HG03039 (cell line): Measurements from ENCODE around the gene SBNO1.

Source experiments
- ATAC-seq: cut with Tn5 transposase; IDR thresholded peaks from one replicate; pipeline ENCODE4 v1.9.1; 2021; ENCODE audit warnings: mild to moderate bottlenecking, moderate library complexity; ENCODE audit not compliant: unreplicated experiment

Gene SBNO1

DNA sequence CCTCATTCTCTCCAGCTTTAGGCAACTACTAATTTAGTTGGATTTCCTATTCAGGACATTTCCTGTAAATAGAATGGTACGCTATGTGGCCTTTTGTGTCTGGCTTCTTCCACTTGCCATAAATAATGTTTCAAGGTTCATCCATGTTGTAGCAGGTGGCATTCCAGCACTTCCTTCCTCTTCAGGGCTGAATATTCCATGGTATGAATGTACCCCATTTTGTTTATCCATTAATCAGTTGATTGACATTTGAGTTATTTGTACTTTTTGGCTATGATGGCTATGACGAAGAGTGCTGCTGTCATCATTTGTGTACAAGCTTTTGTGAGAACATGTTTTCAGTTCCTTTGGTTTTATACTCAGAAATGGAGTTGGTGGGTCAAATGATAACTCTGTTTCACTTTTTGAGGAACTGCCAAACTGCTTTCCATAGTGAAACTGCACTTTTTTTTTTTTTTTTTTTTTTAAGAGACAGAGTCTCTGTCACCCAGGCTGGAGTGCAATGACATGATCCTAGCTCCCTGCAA, 86.5 kb downstream of the SBNO1 start:
- no peak for ATAC-seq

DNA sequence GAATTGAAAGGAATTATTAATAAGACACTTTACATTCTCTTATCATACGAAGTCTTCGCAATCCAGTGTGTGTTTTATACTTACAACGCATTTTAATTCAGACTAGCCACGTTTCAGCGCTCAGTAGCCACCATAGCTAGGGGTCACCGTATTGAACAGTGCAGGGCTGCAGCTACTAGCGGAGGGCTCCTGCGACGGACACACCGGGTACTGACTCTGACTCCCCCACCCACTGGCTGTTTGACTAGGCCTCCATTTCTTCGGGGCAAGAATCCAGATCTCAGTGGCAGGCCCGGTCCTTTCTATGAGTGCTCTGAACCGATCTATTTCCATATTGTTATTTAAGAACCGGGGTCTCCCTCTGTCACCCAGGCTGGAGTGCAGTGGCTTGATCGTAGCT, 91.5 kb downstream of the SBNO1 start:
- no peak for ATAC-seq

DNA sequence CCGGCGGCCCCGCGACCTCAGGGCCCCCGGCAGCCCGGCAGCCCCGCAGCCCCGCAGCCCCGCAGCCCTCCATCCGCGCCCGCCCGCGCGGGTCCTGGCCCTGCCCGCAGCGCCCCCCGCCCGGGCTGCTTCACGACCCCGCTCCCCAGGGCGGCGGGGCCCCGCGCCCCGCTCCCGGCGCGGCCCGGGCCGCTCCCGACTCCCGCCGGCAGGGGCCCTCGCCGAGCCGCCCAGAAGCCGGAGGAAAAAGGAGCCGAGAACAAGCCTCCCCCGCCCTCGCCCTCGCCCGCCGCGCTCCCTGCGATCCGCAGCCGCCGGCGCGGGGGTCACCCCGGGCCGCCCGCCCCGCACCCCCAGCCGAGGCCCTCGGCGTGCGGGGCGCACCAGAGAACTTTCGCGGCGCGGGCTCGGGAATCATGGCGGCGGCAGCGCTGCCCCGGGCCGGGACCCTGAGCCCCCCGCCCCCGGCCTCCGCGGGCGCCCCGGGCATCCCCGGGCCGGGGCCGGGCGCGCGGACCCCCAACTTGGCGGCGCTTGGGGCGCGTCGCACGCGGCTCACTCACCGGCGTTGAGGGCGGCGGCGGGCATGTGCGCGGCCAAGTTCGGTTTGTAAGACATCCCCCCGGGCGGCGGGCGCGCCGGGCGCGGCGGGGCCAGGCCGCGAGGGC, 93.5 kb downstream of the SBNO1 start:
- peak; percentile 45 for ATAC-seq

DNA sequence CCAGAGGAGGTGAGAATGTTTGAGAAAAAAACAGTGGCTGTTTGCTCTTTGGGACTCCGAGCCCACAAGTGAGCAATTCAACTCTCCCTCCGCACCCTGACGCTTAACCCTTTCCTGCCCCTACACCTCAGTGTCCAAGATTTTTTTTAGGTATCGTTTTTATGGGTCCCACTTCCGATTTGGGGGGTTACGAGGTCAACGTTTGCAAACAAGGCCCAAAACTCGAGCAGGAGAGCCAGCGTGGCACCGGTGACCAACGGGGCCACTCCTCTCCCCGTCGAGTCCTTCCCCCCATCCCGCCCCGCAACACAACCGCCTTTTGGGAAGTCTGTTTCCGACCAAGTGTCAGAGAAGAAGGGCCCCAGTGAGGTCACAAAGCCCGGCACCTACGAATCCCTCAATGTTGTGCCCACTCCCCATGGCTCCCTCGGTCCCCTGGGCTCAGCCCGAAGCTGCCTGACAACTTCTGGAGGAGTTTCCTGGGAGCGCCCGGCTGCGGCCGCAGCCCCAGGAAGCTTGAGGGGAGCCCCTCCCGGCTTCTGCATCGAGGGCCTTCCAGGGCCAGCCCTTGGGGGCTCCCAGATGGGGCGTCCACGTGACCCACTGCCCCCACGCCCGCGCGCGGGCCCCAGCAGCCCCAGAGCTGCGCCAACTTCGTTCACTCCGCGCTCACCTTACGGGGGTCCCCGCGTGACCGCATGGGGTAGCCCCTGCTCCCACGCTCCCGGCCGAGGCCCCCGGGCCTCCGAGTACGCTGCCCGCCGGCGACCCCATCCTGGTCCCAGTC, 94.2 kb downstream of the SBNO1 start:
- no peak for ATAC-seq

DNA sequence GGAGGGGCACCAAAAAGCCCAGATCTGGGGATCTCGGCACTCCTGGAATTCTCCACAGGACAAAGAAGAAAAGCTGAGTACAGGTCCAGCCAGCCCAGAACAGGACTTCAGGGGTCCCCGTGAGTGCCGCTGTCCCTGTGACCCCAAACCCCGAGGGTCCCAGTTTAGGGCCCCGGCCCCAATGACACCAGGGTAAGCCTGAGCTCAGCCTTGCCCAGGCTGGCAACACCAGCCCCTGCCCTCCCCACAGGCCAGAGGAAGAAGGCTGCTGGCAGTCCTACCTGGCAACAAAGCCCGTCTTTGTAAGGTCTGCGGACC, 94.8 kb downstream of the SBNO1 start:
- ATAC-seq = no peak

DNA sequence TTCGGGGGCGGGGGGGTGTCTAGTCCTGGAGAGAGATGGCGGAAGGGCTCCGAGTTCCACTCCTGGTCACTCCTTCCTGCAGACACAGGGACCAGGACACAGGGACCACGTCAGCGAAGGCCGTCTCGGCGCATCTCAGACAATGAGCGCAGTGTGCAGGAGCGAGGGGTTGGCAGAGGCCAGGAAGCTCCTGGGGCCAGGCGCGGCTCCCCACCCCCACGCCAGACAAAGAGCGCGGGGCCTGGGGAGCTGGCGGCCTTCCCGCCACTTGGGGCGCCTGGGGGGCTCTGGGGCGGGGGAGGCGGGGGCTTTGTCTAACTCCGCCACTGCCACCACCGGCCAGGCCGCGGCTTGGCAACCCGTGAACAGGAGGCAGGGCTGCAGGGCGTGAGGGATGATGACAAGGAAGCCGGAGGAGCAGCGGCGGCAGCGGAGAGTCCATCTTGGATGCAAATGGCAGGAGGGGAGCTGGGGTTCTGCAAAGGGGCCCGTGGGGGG, 95.2 kb downstream of the SBNO1 start:
- ATAC-seq = no peak

DNA sequence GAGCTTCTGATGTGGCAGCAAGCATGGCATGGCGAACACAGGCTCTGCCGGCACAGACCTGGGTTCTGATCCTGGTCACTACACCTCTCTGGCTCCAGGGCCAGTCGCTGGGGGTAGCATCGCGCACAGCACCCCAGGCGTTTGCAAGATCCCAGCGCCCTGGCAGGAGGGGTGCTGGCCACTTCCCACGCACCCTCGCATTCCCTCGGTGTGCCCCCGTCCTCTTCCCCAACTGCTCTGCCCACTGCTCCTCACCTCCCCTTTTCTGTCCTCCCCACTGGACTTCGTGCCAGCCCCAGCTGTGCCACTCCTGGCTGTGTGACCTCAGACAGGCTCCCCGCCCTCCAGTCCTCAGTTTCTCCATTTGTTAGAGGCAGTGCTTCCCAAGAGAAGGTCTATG, 95.8 kb downstream of the SBNO1 start:
- ATAC-seq = no peak

DNA sequence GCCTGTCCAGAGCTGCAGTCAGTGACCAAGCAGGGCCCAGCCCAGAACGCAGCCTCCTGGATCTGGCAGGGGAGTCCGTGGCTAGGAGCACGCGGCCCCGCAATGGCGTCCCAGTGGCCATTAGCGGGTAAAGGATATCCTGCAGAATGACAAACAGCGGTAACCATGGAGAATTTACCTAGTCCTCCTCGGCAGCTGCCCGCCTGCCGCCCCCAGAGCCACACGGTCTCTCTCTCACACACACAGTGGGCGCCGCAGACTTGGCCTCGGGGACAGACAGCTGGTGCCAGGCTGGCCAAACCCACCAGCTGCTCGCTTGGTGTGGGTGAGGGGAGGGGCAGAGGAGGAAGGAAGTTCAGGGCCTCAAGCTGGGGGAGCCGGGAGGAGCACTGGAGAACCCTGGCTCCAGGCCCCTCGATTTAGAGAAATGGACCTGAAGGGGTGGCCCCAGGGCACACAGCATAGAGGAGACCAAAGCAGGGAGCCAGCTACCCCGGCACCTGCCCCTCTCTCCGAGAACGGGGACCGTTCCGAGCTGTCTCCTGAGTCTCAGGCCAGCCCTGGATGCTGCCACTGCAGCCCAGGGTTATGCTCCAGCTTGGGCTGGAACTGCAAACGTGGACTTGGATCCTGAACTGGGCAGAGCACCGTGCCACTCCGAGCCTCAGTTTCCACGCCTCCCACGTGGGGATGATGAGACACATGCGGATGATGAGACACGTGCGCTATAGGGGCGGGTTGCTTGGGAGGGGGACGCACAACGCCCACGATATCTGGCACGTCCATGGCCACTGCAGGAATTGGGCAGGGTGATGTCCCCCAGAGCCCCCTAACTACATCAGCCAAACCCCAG, 96.4 kb downstream of the SBNO1 start:
- no peak for ATAC-seq

DNA sequence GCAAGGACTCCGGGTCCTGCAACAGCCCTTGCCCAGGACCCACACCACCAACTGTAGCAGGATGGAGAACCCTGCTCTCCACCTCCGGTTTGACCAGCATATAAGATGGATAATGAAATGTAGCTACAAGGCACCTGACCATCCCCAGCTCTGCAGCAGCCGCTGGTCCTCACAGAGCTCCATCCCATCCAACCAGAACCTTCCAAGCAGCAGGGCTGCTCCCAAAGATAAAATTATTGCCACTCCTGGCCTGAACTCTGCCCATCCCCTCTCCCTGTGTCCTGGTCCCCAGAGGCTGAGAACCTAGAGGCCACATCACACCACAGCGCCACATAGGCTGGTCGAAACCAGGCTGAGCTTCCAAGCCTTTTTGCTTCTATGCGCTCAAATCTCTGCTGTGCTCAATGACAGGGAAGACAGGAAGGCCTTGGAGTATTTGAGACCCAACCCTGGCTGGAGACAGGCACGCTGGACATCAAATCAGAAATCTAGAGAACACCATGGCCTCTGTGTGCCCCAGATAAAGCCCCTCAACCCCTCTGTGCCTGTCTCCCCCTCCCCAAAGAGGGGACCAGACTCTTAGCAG, 97.2 kb downstream of the SBNO1 start:
- ATAC-seq = no peak

DNA sequence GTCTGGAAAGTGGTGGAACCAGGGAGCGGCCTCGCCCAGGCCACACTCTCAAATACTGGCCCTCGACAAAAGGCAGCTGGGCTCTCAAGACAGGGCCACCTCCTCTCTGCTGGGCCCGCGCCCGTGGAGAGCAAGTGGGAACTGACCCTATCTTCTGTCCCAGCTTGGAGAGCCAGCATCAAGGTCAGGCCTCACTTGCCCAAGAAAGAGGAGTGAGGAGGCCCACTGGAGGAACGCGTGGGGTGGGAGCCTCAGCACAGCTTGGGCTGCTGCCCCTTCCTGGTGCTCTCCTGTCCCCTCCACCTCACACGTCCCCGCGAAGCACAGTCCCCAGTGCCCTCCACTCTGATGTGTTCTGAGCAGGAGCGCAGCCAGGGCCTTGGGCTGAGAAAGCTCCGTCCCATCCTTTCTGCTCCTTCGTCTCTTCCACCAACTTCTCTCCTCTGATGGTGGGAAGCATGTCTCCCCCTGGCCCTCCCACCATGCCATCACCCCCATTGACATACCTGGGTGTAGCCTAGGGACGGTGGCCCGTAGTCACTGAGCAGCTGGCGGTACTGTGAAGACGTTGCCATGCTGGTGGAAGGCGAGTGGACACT, 97.9 kb downstream of the SBNO1 start:
- no peak for ATAC-seq

DNA sequence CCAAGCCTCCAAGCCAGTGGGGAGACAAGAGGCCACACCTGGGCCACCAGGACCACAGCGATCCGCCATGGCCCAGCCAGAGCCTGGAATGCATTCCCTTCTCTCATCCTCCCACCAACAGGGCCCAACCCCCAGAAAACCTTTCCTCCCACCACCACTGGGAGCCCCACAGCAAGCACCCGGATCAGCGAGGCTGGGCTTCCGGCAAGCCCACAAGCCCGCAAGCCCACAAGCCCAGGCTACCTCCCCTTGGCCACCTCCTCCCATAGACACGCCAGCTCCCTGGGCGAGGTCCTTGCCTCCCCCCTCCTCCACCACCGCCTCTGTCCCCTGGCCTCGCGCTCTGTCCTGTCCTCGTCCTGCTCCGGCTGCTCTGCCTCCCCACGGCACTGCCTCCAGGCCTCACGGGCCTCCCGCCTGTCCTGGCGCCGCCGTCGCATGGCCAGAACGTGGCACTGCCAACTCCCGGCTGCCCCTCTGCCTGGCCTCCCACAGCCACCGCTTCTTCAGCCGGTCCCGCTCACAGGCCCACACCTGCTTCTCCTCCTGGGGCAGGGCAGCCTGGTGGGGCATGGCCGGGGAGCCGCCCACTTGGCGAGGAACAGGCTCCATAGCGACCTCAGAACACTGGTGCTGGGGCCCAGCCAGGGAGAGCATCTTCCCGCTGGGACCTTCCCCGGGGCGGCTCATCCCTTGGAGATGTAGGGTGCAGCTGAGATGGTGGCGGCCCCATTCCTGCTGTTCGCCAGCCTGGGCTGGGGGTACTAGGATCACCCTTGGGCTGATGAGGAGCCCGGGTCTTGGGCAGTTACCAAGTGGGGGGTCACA, 98.6 kb downstream of the SBNO1 start:
- no peak for ATAC-seq

DNA sequence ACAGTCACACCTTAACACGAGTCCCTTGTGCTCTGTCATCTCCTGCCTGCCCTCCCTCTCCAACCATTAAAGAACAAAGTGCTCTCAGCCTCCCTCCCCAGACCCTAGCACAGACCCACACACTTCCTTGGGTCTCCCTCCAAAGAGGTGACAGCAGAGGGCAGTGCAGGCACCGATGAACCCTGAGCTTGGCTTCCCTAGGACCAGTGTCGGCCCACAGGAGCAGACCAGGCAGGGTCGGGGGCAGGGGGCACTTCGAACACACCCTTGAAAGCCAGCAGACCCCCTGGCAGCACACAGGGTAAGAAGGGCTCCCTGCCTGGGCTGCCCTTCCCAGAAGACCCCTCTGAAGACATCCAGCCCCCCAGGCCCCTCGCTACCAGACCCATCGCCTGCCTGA, 100.0 kb downstream of the SBNO1 start:
- no peak for ATAC-seq

DNA sequence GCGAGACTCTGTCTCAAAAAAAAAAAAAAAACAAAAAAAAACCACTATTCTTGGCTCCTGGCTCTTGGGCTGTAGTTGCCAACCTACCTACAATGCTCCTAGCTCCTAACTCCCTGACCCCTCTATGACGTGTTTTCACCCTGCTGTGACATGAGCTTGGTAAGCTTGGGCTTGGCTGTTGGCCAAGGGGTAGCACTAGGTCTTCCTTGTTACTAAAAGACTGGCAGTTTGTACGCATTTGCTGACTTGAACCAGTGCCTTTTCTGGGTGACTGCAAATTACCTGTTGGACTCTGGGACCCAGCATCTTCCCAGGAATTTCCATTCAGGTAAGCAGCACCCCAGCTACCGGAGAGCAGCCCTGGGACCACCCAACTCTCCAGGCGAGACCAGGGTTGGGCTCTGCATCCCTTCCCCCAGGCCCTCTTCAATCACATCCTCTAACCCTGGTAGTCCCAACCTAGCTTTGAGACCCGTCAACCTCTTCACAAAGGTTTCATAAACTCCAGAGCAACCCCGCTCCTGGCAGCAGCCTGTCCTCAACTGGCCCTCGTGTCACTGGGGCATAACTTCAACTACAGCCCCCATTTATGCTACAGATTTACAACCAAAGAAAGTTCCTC, 101.3 kb downstream of the SBNO1 start:
- ATAC-seq = no peak

DNA sequence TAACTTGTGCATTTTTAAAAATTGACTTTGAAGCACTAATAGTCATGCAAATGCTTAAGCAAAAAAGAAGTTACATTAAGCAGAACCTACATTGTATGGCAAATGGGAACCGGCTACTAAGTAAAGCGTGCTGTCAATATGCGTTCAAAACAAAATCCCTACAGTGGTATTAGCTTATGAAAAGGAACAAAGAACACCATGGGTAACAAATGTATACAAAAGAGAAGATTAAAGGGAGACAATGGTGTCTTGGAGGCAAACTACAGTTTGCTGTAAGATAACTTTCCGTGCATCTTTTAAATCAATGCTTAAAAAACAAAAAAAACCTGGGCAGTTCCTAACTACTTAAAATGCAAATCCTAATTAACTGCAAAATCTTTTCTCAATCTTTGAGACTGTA, 103.5 kb downstream of the SBNO1 start:
- ATAC-seq = no peak

DNA sequence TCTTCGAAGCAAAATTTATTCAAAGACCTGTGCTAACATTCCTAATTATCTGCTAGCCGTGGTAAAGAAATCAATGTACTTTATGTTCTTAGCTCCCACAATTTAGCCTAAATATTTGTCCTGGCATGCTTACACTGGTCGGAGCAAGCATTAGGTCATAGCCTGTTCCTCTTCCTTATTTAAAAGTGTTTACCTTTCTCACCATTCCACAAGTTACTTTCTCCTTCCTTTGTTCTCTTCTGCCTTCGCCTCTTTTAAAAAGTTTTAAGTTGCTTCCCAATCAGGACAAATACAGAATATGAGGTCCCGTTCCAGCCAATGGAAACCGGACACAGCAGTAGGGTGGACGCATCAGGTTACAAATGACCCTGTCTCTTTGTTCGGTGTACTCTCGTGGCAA, 104.6 kb downstream of the SBNO1 start:
- no peak for ATAC-seq

DNA sequence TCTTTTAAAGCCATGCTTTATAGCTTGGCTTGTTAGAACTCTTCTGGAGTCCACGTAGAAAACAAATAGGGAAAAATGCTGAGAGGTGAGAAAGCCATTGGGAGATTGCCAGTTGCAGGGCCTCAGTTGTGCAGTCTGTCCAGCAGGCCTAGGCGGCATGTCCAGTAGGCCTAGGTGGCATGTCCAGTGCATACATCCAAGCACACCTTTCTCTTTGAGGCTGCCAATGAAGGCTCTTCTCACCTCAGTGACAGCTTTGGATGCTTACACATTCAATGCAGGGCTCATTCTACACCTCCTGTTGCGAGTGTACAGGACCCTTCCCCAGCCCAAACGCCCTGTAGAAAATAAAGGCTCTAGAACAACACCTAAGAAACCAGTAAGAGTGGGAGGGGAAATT, 106.1 kb downstream of the SBNO1 start:
- ATAC-seq = no peak

DNA sequence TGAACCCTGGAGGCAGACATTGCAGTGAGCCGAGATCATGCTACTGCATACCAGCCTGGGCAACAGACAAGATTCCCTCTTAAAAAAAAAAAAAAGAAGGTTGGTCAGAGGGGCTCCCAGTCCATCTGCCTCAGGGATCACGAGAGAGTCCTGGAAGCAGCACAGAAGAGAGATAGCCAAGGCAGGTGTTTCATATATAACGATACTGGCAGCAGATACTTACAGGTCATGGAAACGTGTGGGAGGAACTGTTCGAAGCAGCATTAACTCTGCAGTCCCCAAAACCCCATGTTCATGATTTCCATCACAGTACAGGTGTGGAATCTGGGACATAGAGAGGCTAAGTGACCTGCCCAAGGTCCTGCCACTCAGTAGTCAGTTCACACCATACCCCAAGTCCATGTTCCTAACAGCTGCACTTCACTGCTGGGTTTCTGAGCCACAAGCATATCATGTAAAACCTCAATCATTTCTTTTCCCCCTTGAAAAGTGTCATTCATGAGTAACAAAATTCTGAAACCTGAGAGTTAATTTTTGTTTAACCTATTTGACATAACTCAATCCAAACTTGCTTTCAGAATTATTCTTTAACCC, 109.7 kb downstream of the SBNO1 start:
- no peak for ATAC-seq

DNA sequence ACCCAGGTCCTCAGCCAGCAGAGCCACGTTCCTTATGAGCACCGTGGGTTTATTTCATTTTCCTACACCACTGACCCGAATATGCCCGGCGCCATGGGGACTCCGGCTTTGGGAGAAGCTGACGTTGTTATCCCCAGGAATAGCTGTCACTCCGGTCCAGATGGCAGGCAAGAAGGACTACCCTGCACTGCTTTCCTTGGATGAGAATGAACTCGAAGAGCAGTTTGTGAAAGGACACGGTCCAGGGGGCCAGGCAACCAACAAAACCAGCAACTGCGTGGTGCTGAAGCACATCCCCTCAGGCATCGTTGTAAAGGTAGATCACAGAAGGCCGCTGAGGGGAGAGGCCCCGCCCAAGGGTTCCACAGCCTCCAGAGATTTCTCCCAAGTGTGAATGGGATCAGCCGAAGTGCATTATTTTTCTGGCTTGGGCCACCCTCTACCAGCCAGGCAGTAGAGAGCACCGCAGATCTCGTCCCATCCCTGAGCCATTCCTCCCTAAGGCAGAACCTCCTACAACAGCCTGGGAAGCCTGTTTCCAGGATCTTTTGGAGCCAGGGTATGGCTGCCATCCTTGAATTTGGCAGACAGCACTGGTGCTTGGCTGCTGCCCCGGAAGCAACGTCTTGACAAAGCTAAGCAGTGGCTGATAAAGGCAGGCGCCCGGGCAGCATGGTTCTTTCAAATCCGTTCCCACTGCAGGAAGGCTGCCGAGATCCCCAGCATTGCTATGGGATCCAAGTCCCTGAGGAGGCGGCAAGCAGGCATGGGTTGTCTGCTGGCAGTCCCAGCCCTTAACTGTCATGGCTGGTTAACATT, 110.8 kb downstream of the SBNO1 start:
- no peak for ATAC-seq
